HG02870 (cell line): ENCODE data around the gene SFT2D1.
"Not testable (repeated sequence)": the region's sequence is repeated elsewhere in the genome, so short reads cannot be mapped to it uniquely, and the experiment has no call there.

Source experiments
- ATAC-seq: cut with Tn5 transposase; IDR thresholded peaks from one replicate; pipeline ENCODE4 v1.9.1; 2021; ENCODE audit warnings: mild to moderate bottlenecking, moderate library complexity; ENCODE audit not compliant: unreplicated experiment

SFT2D1 gene

DNA sequence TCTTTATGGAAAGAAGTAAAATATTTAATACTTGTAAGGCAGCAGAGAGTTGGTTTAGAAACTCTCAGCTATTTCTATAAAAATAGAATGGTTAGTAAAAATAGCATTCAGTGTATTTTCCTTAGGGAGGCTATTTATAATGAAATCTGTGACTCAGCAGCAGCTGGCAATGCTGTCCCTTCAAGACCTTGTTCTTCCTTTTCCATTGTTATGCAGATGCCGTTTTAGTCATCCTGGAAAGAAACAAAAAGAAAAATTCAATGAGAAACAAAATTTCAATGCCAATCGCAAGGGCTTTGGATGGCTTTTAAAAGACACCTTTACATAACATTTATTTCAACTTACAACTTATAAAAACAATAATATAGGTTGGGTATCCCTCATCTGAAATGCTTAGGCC lies 22.9 kb upstream of the SFT2D1 start:
- ATAC-seq, result no peak

DNA sequence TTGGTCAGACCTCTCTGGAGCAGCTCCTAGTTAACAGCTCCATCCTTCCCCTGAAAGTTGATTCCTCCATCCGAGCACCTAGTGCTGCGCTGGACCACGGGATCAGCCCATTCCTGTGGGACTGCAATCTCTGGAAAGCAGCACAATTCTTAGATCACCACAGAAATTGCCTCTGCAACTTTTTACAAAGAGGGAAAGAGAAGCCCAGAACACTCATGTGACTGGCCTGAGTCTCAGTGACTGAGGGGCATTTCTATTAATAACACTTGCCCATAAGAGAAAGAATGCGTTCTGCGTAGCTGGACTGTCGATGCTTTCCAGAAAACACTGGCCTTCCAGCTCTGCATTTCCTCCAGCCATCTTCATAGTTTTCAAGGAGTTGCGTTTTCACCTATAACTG lies 22.1 kb upstream of the SFT2D1 start:
- ATAC-seq, result no peak

DNA sequence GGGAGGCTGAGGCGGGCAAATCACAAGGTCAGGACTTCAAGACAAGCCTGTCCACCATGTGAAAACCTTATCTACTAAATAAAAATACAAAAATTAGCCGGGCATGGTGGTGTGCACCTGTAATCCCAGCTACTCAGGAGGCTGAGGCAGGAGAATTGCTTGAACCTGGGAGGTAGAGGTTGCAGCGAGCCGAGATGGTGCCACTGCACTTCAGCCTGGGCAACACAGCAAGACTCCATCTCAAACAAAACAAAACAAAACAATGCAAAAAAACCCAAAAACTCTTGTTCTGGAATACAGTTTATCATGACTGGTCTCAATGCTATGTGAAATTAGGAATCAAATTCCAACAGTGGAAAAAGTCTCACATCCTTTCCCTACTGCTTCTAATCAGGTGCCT lies 20.1 kb upstream of the SFT2D1 start:
- ATAC-seq, result not testable (repeated sequence)

DNA sequence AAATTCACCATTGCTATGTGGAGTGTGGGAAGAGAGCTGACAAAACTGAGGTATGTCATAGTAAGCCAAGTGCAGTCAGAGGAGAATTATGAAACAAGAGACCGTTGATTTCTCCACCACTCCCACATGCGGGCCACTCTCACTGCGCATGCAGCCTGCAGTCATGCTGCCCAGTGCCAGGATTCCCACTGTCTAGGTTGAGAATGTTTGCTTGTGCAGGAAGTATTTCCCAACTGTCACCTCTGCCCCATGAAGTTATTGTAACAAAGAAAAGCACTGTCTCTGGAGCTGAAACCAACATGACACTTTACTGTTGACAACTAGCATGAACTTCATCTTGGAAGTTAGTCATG lies 18.7 kb upstream of the SFT2D1 start:
- ATAC-seq, result no peak

DNA sequence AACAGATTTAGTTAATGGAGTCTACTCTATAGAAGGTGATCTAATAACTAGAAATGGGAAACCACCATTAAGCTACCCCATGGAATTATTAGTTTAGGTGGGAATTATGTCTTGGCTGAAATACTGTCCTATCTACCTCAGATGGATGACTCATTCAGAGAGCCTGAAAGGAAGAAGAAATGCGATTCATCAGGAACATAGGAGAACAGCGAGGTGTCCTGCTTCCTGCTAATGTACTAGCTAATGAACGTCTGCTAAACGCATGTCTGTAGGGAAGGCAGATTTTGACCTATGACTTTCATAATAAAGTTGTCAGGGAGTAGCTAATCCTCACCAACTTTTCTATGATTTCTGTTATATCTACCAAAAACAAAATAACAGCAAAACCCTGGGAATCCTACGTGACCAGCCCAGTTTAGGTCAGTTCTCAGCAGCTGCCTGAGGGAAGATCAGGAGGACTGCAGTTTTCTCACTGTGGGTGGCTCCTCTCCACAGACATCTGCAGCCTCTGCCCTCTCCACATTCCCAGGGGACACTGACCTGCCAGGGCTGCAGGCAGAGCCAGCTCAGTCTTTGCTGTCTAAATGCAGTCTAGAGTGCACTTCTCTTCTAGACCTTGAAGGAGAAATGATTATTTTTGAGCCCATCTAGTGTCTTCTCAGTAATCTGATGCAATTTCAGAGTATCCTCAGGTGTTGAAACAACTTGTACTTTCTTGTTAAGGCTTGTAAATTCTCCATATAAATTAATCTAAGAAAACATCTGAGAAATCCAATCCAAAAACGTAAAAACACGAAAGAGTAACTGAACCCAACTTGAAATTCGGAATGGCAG lies 18.1 kb upstream of the SFT2D1 start:
- no peak for ATAC-seq

DNA sequence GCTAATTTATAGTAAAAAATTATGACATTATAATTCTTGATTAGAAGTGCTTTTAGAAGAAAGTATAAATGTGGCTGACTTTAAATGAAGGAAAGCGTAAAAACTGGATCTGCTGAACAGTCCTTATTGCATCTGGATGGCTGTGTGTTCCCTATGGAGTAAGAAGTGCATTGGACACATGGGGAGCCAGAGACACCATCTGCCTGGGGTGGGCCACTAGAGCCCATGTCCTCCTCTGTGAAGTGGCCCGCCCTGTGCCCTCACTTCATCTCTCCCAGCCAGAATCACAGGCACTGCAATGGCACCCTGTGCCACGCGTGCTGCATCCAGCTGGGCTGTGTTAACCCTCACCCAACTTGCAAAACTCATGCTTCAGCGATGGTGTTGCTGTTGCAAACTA lies 13.2 kb upstream of the SFT2D1 start:
- no peak for ATAC-seq

DNA sequence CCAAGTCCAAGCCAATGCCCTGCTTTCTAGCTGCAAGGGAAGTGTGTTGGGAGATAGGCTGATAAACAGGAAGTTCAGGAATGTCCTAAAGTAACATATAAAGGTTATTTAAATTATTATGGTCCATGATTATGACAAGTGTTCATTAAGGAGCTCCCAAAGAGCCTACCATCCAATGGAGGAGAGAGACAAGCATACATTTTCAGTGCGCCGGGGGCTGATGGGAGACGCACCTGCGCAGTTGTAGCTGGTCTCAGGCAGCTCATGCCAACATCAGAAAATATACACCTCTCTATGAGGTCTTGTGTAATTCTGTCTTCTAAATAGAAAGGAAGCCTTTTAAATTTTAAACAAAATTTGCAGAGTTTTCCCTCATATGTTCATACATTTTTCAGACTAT lies 12.6 kb upstream of the SFT2D1 start:
- no peak for ATAC-seq

DNA sequence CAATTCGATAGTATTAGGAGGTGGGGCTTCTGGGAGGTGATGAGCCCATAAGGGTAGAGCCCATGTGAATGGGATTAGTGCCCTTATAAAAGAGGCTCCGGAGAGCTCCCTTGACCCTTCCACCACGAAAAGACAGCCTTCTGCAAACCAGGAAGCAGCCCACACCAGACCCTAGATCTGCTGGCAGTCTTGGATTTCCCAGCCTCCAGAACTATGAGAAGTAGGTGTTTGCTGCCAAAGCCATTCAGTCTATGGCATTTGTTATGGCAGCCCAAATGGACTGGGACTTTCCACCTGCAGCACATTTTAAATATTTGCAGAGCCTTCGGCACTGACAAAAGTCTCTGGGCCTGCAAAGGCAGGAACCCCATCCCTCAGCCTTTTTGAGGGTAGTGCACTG lies 11.8 kb upstream of the SFT2D1 start:
- no peak for ATAC-seq

DNA sequence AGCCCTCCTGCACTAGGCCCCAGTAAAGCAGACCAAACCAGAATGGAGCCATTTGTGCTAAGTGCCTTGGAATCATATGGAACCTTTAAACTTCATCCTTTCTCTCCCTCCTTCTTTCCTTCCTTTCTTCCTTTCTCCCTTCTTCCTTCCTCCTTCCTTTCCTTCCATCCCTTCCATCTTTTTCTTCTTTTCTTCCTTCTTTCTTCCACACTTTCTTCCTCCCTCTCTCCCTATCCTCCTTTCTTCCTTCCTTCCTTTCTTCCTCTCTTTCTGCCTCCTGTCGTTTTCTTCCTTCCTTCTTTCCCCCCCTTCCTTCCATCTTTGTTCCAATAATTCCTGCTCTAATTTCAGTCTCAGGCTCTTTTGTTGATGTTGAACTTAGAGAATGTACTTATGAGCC lies 11.2 kb upstream of the SFT2D1 start:
- no peak for ATAC-seq

DNA sequence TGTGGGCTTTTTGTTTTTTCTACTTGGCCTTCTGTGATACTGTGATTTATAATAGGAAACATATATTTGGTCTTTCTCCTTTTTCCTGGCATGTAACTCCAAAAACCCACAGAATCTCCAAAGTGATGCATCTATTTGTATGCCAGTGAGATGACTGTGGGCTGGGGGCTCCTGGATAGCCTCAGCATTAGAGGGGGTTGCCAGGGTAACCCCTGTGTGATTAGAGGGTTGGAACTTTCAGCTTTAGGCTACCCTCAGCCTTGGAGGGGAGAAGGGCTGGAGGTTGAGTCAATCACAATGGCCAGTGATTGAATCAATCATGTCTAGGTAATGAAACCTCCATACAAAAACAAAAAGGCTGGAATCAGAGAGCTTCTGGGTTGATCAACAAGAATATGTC lies 10.6 kb upstream of the SFT2D1 start:
- no peak for ATAC-seq

DNA sequence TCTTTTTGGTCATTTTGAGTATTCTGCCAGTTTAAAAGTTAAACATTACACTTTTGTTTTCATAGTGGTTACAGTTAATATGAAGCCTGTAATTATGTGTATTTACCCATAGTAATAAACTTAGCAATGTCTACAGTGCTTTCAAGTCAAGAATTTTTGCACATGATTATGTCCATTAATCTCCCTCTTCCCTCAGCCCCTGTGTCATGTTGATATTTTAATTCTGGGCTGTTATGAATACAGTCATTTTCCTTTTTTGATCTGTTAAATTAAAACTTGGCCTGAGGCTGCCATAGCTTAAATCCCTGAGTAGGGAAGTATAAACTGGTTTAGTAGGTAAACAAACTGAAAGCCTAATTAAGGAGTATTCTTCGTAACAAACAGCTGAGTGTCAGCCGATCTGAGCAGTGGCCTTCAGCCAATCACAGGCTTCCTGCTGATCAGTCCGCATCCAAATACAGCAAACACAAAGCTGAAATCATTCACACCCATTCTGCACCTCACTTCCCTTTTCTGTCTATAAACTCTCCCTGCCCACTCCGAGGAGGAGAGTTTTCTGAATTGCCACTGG lies 9.5 kb upstream of the SFT2D1 start:
- ATAC-seq, result peak; percentile 97

DNA sequence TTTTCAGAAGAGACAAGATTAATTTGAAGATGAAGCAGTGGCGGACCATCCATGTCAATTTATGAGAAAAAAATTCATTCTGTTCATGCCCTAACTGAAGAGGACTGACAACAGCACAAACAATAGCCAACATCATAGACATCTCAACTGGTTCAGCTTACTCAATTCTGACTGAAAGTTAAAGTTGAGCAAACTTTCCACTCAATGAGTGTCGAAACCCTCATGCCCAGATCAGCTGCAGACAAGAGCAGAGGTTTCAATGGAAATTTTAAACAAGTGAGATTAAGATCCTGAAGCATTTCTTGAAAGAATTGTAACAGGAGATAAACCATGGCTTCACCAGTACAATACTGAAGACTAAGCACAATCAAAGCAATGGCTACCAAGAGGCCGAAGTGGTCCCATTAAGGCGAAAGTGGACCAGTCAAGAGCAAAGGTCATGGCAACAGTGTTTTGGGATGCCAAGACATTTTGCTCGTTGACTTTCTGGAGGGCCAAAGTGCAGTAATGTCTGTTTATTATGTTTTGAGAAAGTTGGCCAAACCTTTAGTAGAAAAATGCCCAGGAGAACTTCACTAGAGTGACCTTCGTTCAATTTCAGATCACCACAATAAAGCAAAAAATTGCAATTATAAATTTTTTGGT lies 6.1 kb upstream of the SFT2D1 start:
- ATAC-seq, result no peak

DNA sequence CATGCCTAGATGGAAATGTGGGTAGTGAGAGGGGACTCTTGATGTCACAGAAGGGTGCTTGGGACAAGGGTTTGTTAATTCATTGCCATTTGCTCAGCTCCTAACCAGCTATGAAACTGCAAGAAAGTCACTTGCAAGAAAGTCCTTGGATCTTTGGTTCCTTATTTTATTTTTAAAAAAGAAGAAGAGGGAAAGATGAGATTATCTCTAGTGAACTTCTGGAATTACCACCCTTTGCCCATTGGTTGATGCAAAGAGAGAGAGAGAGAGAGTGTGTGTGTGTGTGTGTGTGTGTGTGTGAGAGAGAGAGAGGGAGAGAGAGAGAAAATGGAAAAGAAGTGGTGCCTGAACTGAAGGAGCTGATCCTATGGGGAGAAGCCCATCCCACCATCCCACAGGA lies 4.6 kb upstream of the SFT2D1 start:
- no peak for ATAC-seq

DNA sequence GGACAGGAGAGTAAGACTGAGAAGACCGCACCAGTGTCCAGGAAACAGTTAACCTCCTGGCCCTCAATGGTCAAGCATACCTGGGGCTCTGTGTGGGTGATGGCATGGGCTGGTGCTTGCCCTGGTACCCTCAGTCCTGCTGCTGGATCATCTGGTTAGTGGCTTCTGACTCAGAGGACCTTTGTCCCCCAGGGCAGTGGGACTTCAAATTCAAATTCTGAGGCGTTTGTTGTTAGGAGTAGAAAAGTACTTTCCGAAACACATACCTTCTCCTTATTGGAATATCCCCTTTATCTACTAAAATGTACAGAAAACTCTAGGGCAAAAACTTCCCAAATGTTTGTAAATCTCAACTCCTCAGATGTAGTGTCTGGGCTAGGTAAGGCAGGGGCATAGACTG lies 4.1 kb upstream of the SFT2D1 start:
- no peak for ATAC-seq

DNA sequence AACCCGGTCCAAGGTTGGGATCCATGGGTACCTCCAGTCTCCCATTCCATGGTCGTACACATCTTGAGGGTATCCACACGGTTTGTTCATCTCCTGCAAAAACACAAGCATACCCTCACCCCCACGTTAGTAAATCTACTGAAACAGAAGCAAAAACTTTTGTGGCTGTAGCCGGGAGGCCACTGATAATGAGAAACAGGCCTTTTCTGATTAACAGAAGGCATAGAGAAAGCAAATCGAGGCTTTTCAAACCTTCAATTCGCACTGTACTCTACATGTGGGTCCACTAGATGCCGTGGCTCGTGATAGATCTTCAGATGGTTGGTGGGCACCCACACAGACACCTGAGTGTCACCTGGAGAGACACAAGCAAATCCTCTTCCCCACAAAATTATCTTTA lies 3.3 kb upstream of the SFT2D1 start:
- ATAC-seq, result not testable (repeated sequence)

DNA sequence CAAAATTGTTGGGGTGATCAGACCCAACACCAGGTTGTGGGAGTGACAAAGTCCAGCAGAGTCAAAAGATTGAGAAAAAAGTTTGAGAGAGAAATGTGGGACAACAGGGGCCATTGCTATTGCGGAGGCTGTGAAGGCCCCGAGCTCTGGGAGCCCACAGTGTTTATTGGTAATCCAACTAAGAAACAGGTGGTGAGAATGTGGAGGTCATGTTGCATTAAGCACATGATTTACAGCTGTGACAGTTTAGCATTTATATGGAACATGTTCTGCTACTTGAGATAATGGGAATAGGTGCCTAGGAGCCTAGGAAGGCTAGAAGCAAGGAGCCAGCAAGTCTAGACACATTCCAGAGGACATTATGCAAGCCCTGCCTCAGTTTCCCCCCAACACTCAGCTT lies 2.6 kb upstream of the SFT2D1 start:
- not testable (repeated sequence) for ATAC-seq

DNA sequence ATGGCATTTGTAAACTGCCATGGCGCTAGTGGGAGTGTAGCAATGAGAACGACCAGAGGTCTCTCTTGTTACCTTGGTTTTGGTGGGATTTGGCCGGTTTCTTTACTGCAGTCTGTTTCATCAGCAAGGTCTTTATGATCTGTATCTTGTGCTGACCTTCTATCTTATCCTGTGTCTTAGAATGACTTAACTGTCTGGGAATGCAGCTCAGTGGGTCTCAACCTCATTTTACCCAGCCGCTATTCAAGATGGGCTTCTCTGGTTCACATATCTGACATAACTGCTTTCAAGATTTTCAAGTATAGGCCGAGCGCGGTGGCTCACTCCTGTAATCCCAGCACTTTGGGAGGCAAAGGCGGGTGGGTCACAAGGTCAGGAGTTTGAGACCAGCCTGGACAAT lies 1.9 kb upstream of the SFT2D1 start:
- ATAC-seq, result no peak

DNA sequence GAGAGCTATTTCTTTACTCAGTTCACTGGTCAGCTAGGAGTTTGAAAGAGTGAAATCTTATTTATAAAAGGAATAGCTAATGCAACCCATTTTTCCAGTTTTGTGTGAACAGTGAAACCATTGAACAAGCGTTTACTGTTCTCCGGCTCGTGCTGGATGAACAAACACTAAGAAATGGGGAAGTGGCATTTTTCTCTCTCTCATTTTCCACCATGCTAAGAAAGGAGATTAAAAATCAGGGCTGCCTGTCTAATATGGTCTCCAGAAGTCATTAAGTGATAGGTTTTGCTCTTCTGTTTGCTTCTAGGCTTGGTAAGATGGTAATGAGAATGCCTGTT lies 774 bp upstream of the SFT2D1 start:
- peak; percentile 25 for ATAC-seq

DNA sequence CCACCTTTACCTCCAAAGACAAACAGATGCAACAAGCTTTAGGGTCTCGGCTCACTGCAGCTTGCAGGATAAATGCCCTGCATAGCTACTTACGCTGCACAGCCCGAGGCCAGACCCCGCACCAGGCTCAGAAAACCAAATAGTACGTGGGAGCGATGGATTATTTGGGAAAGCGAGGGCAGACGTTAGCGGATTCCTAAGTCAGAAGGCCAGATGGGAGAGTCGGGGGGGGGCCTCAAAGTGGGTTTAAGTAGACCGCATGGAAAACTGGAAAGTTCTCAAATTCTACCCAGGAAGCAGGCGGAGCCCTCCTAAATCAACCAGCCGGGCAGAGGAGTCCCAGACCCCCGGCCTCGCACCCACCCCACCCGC lies 382 bp downstream of the SFT2D1 start:
- ATAC-seq, result no peak

DNA sequence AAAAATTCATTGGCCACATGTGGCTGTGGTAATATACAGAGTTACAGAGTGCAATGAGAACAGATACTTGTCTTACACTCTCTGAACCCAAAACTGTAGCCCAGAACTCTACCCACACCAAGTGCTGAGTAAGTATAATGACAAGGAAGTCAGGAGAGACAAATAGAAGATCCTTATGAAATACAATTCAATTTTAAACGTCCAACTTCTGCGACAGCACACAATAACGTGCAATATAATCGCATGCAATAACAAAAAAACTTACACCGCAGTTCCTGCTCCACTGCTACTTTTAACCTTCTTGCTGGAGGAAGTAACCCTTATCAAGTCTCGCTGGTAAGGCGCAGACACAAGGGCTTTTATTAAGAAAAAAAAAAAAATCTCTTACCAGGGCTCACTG lies 881 bp downstream of the SFT2D1 start:
- no peak for ATAC-seq

DNA sequence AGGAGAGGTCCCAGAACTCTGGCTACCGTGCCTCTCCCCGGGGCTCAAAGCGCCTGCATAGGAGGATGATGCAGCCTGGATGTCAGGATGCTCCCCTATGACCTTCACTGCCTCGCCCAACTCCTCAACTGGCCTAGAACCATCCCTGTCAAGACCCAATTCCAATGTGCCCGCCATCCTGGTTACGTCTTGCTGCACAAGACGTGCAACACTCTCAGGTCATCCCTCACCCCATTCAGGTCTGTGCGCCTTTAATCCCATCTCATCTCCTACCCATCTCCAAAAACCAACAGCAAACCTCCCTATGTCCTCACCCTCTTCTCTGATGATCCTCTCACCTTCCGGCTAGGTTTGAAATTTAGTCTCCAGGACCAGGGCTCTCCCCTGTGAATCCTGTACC lies 3.5 kb downstream of the SFT2D1 start:
- no peak for ATAC-seq

DNA sequence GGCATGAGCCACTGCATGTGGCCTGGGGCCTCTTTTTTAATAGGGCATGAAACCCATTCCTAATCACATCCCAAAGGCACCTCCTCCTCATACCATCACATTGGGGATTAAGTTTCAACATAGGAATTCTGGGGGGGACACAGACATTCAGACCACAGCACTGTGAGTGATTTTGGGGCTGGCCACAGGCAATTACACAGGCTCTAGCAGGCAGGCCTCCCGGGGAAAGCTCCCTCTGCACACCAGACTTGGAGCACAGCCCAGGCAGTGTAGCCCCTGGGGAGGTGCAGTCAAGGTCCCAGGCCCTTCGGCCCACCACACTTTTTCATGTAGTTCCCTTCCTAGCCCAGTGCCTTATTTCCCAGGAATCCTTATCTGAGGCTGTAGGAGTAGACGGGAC lies 5.5 kb downstream of the SFT2D1 start:
- no peak for ATAC-seq
